NCI-H69 (cell line): ENCODE data around the gene PSMD2.

ENCODE experiments used
- DNase-seq: peaks from one replicate; lab custom pipeline; 2025; lab: John Stamatoyannopoulos, UW

Gene PSMD2

GRCh38 chr3:184357248-184358123, 58.4 kb downstream of the PSMD2 start:
- DNase-seq = no peak

- no peak for DNase-seq
Measured at GRCh38 chr3:184358124-184358767, 59.2 kb downstream of the PSMD2 start.
